ENCODE data around the gene KCNQ2.

DNA sequence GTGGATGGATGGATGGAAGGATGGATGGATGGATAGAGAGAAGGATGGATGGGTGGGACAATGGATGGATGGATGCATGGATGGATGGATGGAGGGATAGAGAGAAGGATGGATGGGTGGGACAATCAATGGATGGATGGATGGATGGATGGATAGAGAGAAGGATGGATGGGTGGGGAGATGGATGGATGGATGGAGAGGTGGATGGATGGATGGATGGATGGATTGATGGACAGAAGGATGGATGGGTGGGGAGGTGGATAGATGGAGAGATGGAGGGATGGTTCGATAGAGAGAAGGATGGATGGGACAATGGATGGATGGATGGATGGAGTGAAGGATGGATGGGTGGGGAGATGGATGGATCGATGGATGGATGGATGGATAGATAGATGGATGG is 20.1 kb upstream of the KCNQ2 start:
- no peak for TF ChIP-seq EGR1 (IDR thresholded peaks at IDR 0.05; ENCODE audit: low read depth in 2 of 2)
- TF ChIP-seq, protein P1, sequence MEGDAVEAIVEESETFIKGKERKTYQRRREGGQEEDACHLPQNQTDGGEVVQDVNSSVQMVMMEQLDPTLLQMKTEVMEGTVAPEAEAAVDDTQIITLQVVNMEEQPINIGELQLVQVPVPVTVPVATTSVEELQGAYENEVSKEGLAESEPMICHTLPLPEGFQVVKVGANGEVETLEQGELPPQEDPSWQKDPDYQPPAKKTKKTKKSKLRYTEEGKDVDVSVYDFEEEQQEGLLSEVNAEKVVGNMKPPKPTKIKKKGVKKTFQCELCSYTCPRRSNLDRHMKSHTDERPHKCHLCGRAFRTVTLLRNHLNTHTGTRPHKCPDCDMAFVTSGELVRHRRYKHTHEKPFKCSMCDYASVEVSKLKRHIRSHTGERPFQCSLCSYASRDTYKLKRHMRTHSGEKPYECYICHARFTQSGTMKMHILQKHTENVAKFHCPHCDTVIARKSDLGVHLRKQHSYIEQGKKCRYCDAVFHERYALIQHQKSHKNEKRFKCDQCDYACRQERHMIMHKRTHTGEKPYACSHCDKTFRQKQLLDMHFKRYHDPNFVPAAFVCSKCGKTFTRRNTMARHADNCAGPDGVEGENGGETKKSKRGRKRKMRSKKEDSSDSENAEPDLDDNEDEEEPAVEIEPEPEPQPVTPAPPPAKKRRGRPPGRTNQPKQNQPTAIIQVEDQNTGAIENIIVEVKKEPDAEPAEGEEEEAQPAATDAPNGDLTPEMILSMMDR (IDR thresholded peaks at IDR 0.05; ENCODE audit: low read depth, low read length, missing input control): no peak
- no peak for TF ChIP-seq RXRA (IDR thresholded peaks at IDR 0.05)
- no peak for TF ChIP-seq TAF1 (conservative IDR thresholded peaks at IDR 0.05)
- TF ChIP-seq, protein P2, sequence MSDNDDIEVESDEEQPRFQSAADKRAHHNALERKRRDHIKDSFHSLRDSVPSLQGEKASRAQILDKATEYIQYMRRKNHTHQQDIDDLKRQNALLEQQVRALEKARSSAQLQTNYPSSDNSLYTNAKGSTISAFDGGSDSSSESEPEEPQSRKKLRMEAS (IDR thresholded peaks at IDR 0.05): no peak
- no peak for TF ChIP-seq GABPA (IDR thresholded peaks at IDR 0.05 in 1 of 2, conservative IDR thresholded peaks at IDR 0.05 in 1 of 2)
- no peak for TF ChIP-seq YY1 (IDR thresholded peaks at IDR 0.05)
- TF ChIP-seq, protein P3, sequence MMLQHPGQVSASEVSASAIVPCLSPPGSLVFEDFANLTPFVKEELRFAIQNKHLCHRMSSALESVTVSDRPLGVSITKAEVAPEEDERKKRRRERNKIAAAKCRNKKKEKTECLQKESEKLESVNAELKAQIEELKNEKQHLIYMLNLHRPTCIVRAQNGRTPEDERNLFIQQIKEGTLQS (IDR thresholded peaks at IDR 0.05): no peak
- TF ChIP-seq SP1 (IDR thresholded peaks at IDR 0.05): no peak
- no peak for TF ChIP-seq RAD21 (IDR thresholded peaks at IDR 0.05)
- TF ChIP-seq ZBTB33 (IDR thresholded peaks at IDR 0.05): no peak
- TF ChIP-seq HNF4G (IDR thresholded peaks at IDR 0.05): no peak
- TF ChIP-seq JUND (IDR thresholded peaks at IDR 0.05): no peak
- no peak for TF ChIP-seq REST (IDR thresholded peaks at IDR 0.05)
